GM10847 (cell line): ENCODE data around the gene DGCR2.

Experiments used
- POLR2A ChIP-seq: IDR thresholded peaks from 2 replicates; pipeline ENCODE4 v1.6.1; 2011; ENCODE audit not compliant: insufficient read length; ENCODE audit errors: extremely low read depth

Gene DGCR2

GRCh38 chr22:19050117-19050516 lies 72.1 kb downstream of the DGCR2 start:
- no peak for TF ChIP-seq POLR2A

GRCh38 chr22:19048531-19048930 lies 73.7 kb downstream of the DGCR2 start:
- TF ChIP-seq POLR2A: no peak

- no peak for TF ChIP-seq POLR2A
These were observed 74.2 kb downstream of the DGCR2 start for GRCh38 chr22:19047993-19048392.

GRCh38 chr22:19046719-19047609 lies 75.2 kb downstream of the DGCR2 start:
- no peak for TF ChIP-seq POLR2A

- TF ChIP-seq POLR2A: no peak
These were observed 75.9 kb downstream of the DGCR2 start for GRCh38 chr22:19046287-19046686.

GRCh38 chr22:19045094-19045493 lies 77.1 kb downstream of the DGCR2 start:
- TF ChIP-seq POLR2A: no peak

- TF ChIP-seq POLR2A: no peak
These were observed 77.8 kb downstream of the DGCR2 start for GRCh38 chr22:19044381-19044780.

GRCh38 chr22:19043121-19044085 lies 78.8 kb downstream of the DGCR2 start:
- TF ChIP-seq POLR2A: no peak

- no peak for TF ChIP-seq POLR2A
These were observed 79.7 kb downstream of the DGCR2 start for GRCh38 chr22:19042285-19043120.

GRCh38 chr22:19041704-19042074 lies 80.5 kb downstream of the DGCR2 start:
- no peak for TF ChIP-seq POLR2A

GRCh38 chr22:19040888-19041703 lies 81.1 kb downstream of the DGCR2 start:
- no peak for TF ChIP-seq POLR2A

- TF ChIP-seq POLR2A: no peak
These were observed 81.8 kb downstream of the DGCR2 start for GRCh38 chr22:19040391-19040861.

GRCh38 chr22:19039796-19040280 lies 82.4 kb downstream of the DGCR2 start:
- no peak for TF ChIP-seq POLR2A

GRCh38 chr22:19039448-19039780 lies 82.8 kb downstream of the DGCR2 start:
- no peak for TF ChIP-seq POLR2A

- no peak for TF ChIP-seq POLR2A
These were observed 83.3 kb downstream of the DGCR2 start for GRCh38 chr22:19038728-19039447.
